Uterus (tissue), 4 donors: ENCODE results near the gene FKTN. TPM values are rescaled to one million over a fixed set of nuclear protein-coding genes. Genes with fewer than 3 reads are reported as not detected.

Experiments used
- DNase-seq, 2 donors: peaks; one replicate each; pipeline ENCODE4 v3.0.0-alpha.2; 2019 to 2020
- H3K27ac ChIP-seq, 2 donors: fragments of 200-600 bp; sonication (generic); 1 replicate in 1 of 2; 2 replicates in 1 of 2; pipeline ENCODE4 v1.5.1; 2016 to 2018
- H3K27me3 ChIP-seq, 2 donors: fragments of 200-600 bp; sonication (generic); one replicate each; pipeline ENCODE4 v1.5.1; 2018 to 2019; ENCODE audit warnings: control low read depth in 1 of 2
- H3K36me3 ChIP-seq, 2 donors: fragments of 200-600 bp; sonication (generic); one replicate each; pipeline ENCODE4 v1.5.1; 2019; ENCODE audit warnings: control low read depth in 1 of 2
- H3K4me1 ChIP-seq, 2 donors: fragments of 200-600 bp; sonication (generic); one replicate each; pipeline ENCODE4 v1.5.1; 2018 to 2019; ENCODE audit warnings: control low read depth in 1 of 2
- H3K4me3 ChIP-seq, 2 donors: fragments of 200-600 bp; sonication (generic); 1 replicate in 1 of 2; 2 replicates in 1 of 2; pipeline ENCODE4 v1.5.1; 2018 to 2019; ENCODE audit warnings: mild to moderate bottlenecking in 1 of 2
- H3K9me3 ChIP-seq, 2 donors: fragments of 200-600 bp; sonication (generic); one replicate each; pipeline ENCODE4 v1.5.1; 2019; ENCODE audit warnings: control low read depth in 1 of 2
- POLR2A ChIP-seq, 2 donors: fragments of 450-650 bp; IDR thresholded peaks; one replicate each; pipeline ENCODE4 v1.6.1; 2016; ENCODE audit warnings: antibody characterized with exemption in 2 of 2, mild to moderate bottlenecking in 1 of 2, moderate library complexity in 1 of 2
- intact Hi-C: fragments of 100-400 bp; cut with DNase I; formaldehyde crosslinking; loops from one replicate; pipeline ENCODE4 v1.15.1; 2023; ENCODE audit warnings: low total_unique reads
- total RNA-seq, 4 donors: library from RNA; depleted of rRNA in 3 of 4; stranded (reverse); fragments of >200 nt in 3 of 4; gene quantifications; one replicate each; pipeline versions ENCODE4 v1.1.0 to v1.2.4, GENCODE V29; 2014 to 2023
- TF ChIP-seq, protein P1 (sequence below), 4 experiments: fragments of 200-600 bp in 2 of 4; fragments of 450-650 bp in 2 of 4; sonication (generic) in 2 of 4; IDR thresholded peaks; one replicate each; pipeline ENCODE4 v1.5.1; 2016 to 2019; ENCODE audit warnings: antibody characterized with exemption in 4 of 4, mild to moderate bottlenecking in 2 of 4, moderate library complexity in 1 of 4
- donor health status: DM: yes; HTN: yes; CAD: no.

Gene FKTN
- total RNA-seq, 4 donors from 2014 or later = 2.6 to 39.1 (median 12.7) TPM

GRCh38 chr9:105633411-105633810 lies 75.5 kb downstream of the FKTN start:
- TF ChIP-seq, protein P1, sequence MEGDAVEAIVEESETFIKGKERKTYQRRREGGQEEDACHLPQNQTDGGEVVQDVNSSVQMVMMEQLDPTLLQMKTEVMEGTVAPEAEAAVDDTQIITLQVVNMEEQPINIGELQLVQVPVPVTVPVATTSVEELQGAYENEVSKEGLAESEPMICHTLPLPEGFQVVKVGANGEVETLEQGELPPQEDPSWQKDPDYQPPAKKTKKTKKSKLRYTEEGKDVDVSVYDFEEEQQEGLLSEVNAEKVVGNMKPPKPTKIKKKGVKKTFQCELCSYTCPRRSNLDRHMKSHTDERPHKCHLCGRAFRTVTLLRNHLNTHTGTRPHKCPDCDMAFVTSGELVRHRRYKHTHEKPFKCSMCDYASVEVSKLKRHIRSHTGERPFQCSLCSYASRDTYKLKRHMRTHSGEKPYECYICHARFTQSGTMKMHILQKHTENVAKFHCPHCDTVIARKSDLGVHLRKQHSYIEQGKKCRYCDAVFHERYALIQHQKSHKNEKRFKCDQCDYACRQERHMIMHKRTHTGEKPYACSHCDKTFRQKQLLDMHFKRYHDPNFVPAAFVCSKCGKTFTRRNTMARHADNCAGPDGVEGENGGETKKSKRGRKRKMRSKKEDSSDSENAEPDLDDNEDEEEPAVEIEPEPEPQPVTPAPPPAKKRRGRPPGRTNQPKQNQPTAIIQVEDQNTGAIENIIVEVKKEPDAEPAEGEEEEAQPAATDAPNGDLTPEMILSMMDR (IDR thresholded peaks at IDR 0.05) = no peak
- TF ChIP-seq POLR2A (IDR thresholded peaks at IDR 0.05) = no peak
- Histone ChIP-seq H3K9me3 (no peaks in the 10 kb centered on the region), H3K36me3 (no peaks in the 10 kb centered on the region), H3K27me3 (no peaks in the 10 kb centered on the region), H3K27ac (no peak overlapping the region), H3K4me1 (no peaks in the 10 kb centered on the region), H3K4me3 (no peak overlapping the region)
- intact Hi-C loops = no loop called here
- no peak for DNase-seq

DNA sequence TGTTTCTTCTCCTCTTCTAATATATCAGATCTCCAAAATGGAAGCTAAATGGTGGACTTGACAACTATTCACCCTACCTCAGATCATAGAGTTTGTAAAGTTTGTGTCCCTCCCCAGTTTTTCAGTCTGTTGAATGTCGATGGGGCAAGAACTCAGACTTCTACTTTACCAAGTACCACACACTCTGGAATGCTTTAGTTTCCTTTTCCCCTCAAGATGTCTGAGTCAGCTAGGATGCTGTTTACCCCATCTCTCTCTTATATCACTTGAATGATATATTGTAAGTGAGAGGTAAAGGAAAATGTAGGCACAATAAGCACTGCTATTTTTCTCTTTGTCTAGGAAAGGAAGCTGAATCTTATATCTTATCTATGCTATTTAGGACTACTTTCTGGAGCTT lies 78.4 kb downstream of the FKTN start:
- Histone ChIP-seq H3K36me3 (no peaks in the 10 kb centered on the region), H3K27ac (no peak overlapping the region), H3K4me1 (no peaks in the 10 kb centered on the region), H3K4me3 (no peak overlapping the region), H3K9me3 (peaks cover 0 to 2% of the 10 kb centered on the region in 2 donors), H3K27me3 (no peaks in the 10 kb centered on the region)
- intact Hi-C loops = no loop called here
- DNase-seq = no peak
- no peak for TF ChIP-seq POLR2A (IDR thresholded peaks at IDR 0.05)
- TF ChIP-seq, protein P1 (IDR thresholded peaks at IDR 0.05) = no peak

GRCh38 chr9:105637787-105638395 lies 80.0 kb downstream of the FKTN start:
- no peaks in the 10 kb centered on the region for H3K36me3 ChIP-seq

GRCh38 chr9:105639936-105640335 lies 82.0 kb downstream of the FKTN start:
- Histone ChIP-seq H3K4me1 (no peaks in the 10 kb centered on the region), H3K27ac (no peak overlapping the region), H3K4me3 (no peak overlapping the region), H3K27me3 (no peaks in the 10 kb centered on the region), H3K9me3 (peaks cover 0 to 9% of the 10 kb centered on the region in 2 donors), H3K36me3 (no peaks in the 10 kb centered on the region)
- no peak for DNase-seq
- intact Hi-C loops = no loop called here
- TF ChIP-seq, protein P1 (IDR thresholded peaks at IDR 0.05) = no peak
- TF ChIP-seq POLR2A (IDR thresholded peaks at IDR 0.05) = no peak

More at GRCh38 chr9:105637787-105638395, 80.0 kb downstream of the FKTN start:
- Histone ChIP-seq H3K27me3 (no peaks in the 10 kb centered on the region), H3K9me3 (peaks cover 0 to 9% of the 10 kb centered on the region in 2 donors), H3K27ac (no peak overlapping the region), H3K4me3 (no peak overlapping the region), H3K4me1 (no peaks in the 10 kb centered on the region)
- no peak for DNase-seq
- intact Hi-C loops = no loop called here
- TF ChIP-seq, protein P1 (IDR thresholded peaks at IDR 0.05) = no peak
- no peak for TF ChIP-seq POLR2A (IDR thresholded peaks at IDR 0.05)

DNA sequence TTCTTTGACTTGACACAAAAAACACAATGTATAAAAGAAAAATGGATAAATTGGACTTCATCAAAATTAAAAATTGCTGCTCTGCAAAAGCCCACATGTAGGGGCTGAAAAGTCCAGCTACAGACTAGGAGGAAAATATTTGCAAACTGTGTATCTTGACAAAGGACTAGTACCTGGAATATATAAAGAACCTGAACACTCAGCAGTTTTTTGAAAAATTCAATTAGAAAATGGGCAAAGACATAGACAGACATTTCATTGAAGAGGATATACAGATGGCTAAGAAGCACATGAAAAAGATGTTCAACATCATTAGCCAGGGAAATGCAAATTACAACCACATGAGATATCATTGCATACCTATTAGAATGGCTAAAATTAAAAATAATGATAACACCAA lies 85.9 kb downstream of the FKTN start:
- H3K4me3 ChIP-seq = no peak overlapping the region
- peaks cover 0 to 9% of the 10 kb centered on the region in 2 donors for H3K9me3 ChIP-seq
- H3K4me1 ChIP-seq = no peaks in the 10 kb centered on the region
- intact Hi-C loops = no loop called here
- H3K36me3 ChIP-seq = no peaks in the 10 kb centered on the region
- DNase-seq = no peak
- TF ChIP-seq POLR2A (IDR thresholded peaks at IDR 0.05) = no peak
- TF ChIP-seq, protein P1 (IDR thresholded peaks at IDR 0.05) = no peak
- H3K27me3 ChIP-seq = no peaks in the 10 kb centered on the region
- no peak overlapping the region for H3K27ac ChIP-seq
